ENCODE data around the gene EEF1AKMT4. TPM values are rescaled to one million over a fixed set of nuclear protein-coding genes. Genes with fewer than 3 reads are reported as not detected.

EEF1AKMT4 gene
- total RNA-seq, 4 donors from 2014 or later = 5.7 to 14.6 (median 8.5) TPM

- ATAC-seq = no peak
- DNase-seq = no peak
- no peak overlapping the region for H3K27ac ChIP-seq
- H3K9me3 ChIP-seq = no peaks in the 10 kb centered on the region
- peaks cover 1 to 5% of the 10 kb centered on the region in 2 donors for H3K4me1 ChIP-seq
- intact Hi-C loops (cut with DNase I; ENCODE audit: low total_unique reads) = no loop called here
- no peaks in the 10 kb centered on the region for H3K36me3 ChIP-seq
- H3K27me3 ChIP-seq = peaks cover 19 to 25% (median 24%) of the 10 kb centered on the region in 3 donors
- in situ Hi-C loops (cut with MboI; ENCODE audit: low sequenced_read_pairs in 4 of 4) = loop anchor here in 2 of 4 donors (25.0 kb wide), 2 partner anchors 98 to 348 kb away; partner anchors contain the start of genes EIF2B5 (in 1 of the 2) and PARL (in 1 of the 2)
- H3K4me3 ChIP-seq = no peak overlapping the region
- TF ChIP-seq CTCF (IDR thresholded peaks at IDR 0.05 in 4 of 5, conservative IDR thresholded peaks at IDR 0.05 in 1 of 5) (no peak), POLR2A (IDR thresholded peaks at IDR 0.05) (no peak)
Observed at GRCh38 chr3:184234671-184235380, 14.6 kb upstream of the EEF1AKMT4 start.

- H3K4me1 ChIP-seq = no peaks in the 10 kb centered on the region
Observed at GRCh38 chr3:184235381-184236032, 14.0 kb upstream of the EEF1AKMT4 start.

GRCh38 chr3:184236033-184236410, 13.4 kb upstream of the EEF1AKMT4 start:
- H3K4me1 ChIP-seq = no peaks in the 10 kb centered on the region
- no peak overlapping the region for H3K4me3 ChIP-seq
- intact Hi-C loops (cut with DNase I; ENCODE audit: low total_unique reads) = no loop called here
- peaks cover 10 to 15% (median 14%) of the 10 kb centered on the region in 3 donors for H3K27me3 ChIP-seq
- DNase-seq = no peak
- ATAC-seq = no peak
- no peak overlapping the region for H3K27ac ChIP-seq
- TF ChIP-seq CTCF (IDR thresholded peaks at IDR 0.05 in 4 of 5, conservative IDR thresholded peaks at IDR 0.05 in 1 of 5) (no peak), POLR2A (IDR thresholded peaks at IDR 0.05) (no peak)
- no peaks in the 10 kb centered on the region for H3K36me3 ChIP-seq
- in situ Hi-C loops (cut with MboI; ENCODE audit: low sequenced_read_pairs in 4 of 4) = loop anchor here in 2 of 4 donors (25.0 kb wide), 2 partner anchors 99 to 349 kb away; partner anchors contain the start of genes EIF2B5 (in 1 of the 2) and PARL (in 1 of the 2)
- H3K9me3 ChIP-seq = no peaks in the 10 kb centered on the region

More at GRCh38 chr3:184235381-184236032, 14.0 kb upstream of the EEF1AKMT4 start:
- Histone ChIP-seq H3K36me3 (no peaks in the 10 kb centered on the region), H3K27me3 (peaks cover 14 to 19% (median 18%) of the 10 kb centered on the region in 3 donors), H3K9me3 (no peaks in the 10 kb centered on the region), H3K4me3 (no peak overlapping the region), H3K27ac (no peak overlapping the region)
- ATAC-seq (no peak), DNase-seq (no peak)
- in situ Hi-C loops (cut with MboI; ENCODE audit: low sequenced_read_pairs in 4 of 4) = loop anchor here in 2 of 4 donors (25.0 kb wide), 2 partner anchors 98 to 348 kb away; partner anchors contain the start of genes EIF2B5 (in 1 of the 2) and PARL (in 1 of the 2)
- intact Hi-C loops (cut with DNase I; ENCODE audit: low total_unique reads) = no loop called here
- TF ChIP-seq POLR2A (IDR thresholded peaks at IDR 0.05) = no peak
- TF ChIP-seq CTCF (IDR thresholded peaks at IDR 0.05 in 4 of 5, conservative IDR thresholded peaks at IDR 0.05 in 1 of 5) = no peak

- DNase-seq = no peak
- no peaks in the 10 kb centered on the region for H3K9me3 ChIP-seq
- H3K4me3 ChIP-seq = no peak overlapping the region
- ATAC-seq = no peak
- TF ChIP-seq POLR2A (IDR thresholded peaks at IDR 0.05) (no peak), CTCF (IDR thresholded peaks at IDR 0.05 in 4 of 5, conservative IDR thresholded peaks at IDR 0.05 in 1 of 5) (no peak)
- no peaks in the 10 kb centered on the region for H3K36me3 ChIP-seq
- in situ Hi-C loops (cut with MboI; ENCODE audit: low sequenced_read_pairs in 4 of 4) = loop anchor here in 2 of 4 donors (25.0 kb wide), 2 partner anchors 99 to 349 kb away; partner anchors contain the start of genes EIF2B5 (in 1 of the 2) and PARL (in 1 of the 2)
- intact Hi-C loops (cut with DNase I; ENCODE audit: low total_unique reads) = no loop called here
- H3K27ac ChIP-seq = no peak overlapping the region
- peaks cover 4 to 9% (median 7%) of the 10 kb centered on the region in 3 donors for H3K27me3 ChIP-seq
- no peaks in the 10 kb centered on the region for H3K4me1 ChIP-seq
Observed at GRCh38 chr3:184236636-184237035, 12.8 kb upstream of the EEF1AKMT4 start.

All from gastrocnemius medialis (tissue), 4 donors.